Parathyroid adenoma (tissue), 2 donors: ENCODE data around the gene ABHD16B.

Experiments
- H2AFZ ChIP-seq: fragments of 300-600 bp; sonication (generic); one replicate; pipeline ENCODE4 v1.7.0; 2017; ENCODE audit warnings: antibody characterized with exemption, mild to moderate bottlenecking
- H3K27ac ChIP-seq: fragments of 300-600 bp; sonication (generic); one replicate; pipeline ENCODE4 v1.7.0; 2017
- H3K27me3 ChIP-seq: fragments of 300-600 bp; sonication (generic); one replicate; pipeline ENCODE4 v1.7.0; 2017; ENCODE audit warnings: low read length; ENCODE audit not compliant: control insufficient read depth, insufficient read depth
- H3K36me3 ChIP-seq: fragments of 300-600 bp; sonication (generic); one replicate; pipeline ENCODE4 v1.7.0; 2017; ENCODE audit warnings: low read length; ENCODE audit not compliant: control insufficient read depth, insufficient read depth
- H3K4me1 ChIP-seq: fragments of 300-600 bp; sonication (generic); one replicate; pipeline ENCODE4 v1.7.0; 2017; ENCODE audit warnings: control low read depth
- H3K4me2 ChIP-seq: fragments of 300-600 bp; sonication (generic); one replicate; pipeline ENCODE4 v1.7.0; 2017; ENCODE audit warnings: low read length
- H3K4me3 ChIP-seq: fragments of 300-600 bp; sonication (generic); one replicate; pipeline ENCODE4 v1.7.0; 2017; ENCODE audit warnings: low read depth, low read length
- H3K79me2 ChIP-seq: fragments of 300-600 bp; sonication (generic); one replicate; pipeline ENCODE4 v1.7.0; 2017; ENCODE audit warnings: control low read depth
- H3K9ac ChIP-seq: fragments of 300-600 bp; sonication (generic); one replicate; pipeline ENCODE4 v1.7.0; 2017; ENCODE audit warnings: mild to moderate bottlenecking
- H3K9me3 ChIP-seq: fragments of 300-600 bp; sonication (generic); one replicate; pipeline ENCODE4 v1.7.0; 2017; ENCODE audit warnings: low read length; ENCODE audit not compliant: control insufficient read depth
- CTCF ChIP-seq: fragments of 300-600 bp; sonication (generic); IDR thresholded peaks from one replicate; pipeline ENCODE4 v1.7.0; 2017; ENCODE audit warnings: antibody characterized with exemption, mild to moderate bottlenecking
- donor health status: primary hyperparathyroidism.

The ABHD16B gene

GRCh38 chr20:63857764-63858392 is 3.4 kb upstream of the ABHD16B start:
- Histone ChIP-seq H3K4me3 (no peak overlapping the region), H3K27me3 (no peaks in the 10 kb centered on the region), H3K36me3 (no peaks in the 10 kb centered on the region), H3K79me2 (no peaks in the 10 kb centered on the region), H3K9ac (no peak overlapping the region), H3K9me3 (no peaks in the 10 kb centered on the region), H3K4me1 (peaks cover 14% of the 10 kb centered on the region), H3K4me2 (no peak overlapping the region), H2AFZ (no peak overlapping the region), H3K27ac (peak overlapping the region; percentile 12)
- TF ChIP-seq CTCF = no peak

- Histone ChIP-seq H2AFZ (peak overlapping the region; percentile 35), H3K36me3 (no peaks in the 10 kb centered on the region), H3K9ac (no peak overlapping the region), H3K79me2 (no peaks in the 10 kb centered on the region), H3K4me2 (no peak overlapping the region), H3K4me1 (peaks cover 14% of the 10 kb centered on the region), H3K4me3 (no peak overlapping the region), H3K27ac (peak overlapping the region; percentile 12), H3K27me3 (no peaks in the 10 kb centered on the region), H3K9me3 (no peaks in the 10 kb centered on the region)
- peak; percentile 28 for TF ChIP-seq CTCF
These were observed 2.7 kb upstream of the ABHD16B start for GRCh38 chr20:63858393-63859165.

- Histone ChIP-seq H3K4me3 (no peak overlapping the region), H3K4me1 (peaks cover 19% of the 10 kb centered on the region), H3K36me3 (no peaks in the 10 kb centered on the region), H3K4me2 (no peak overlapping the region), H2AFZ (no peak overlapping the region), H3K9ac (no peak overlapping the region), H3K9me3 (no peaks in the 10 kb centered on the region), H3K79me2 (no peaks in the 10 kb centered on the region), H3K27me3 (no peaks in the 10 kb centered on the region), H3K27ac (peak overlapping the region; percentile 12)
- no peak for TF ChIP-seq CTCF
These were observed 2.1 kb upstream of the ABHD16B start for GRCh38 chr20:63859166-63859699.

- no peak overlapping the region for H3K4me3 ChIP-seq
- no peak for TF ChIP-seq CTCF
- H3K36me3 ChIP-seq = no peaks in the 10 kb centered on the region
- H3K9ac ChIP-seq = no peak overlapping the region
- H3K4me1 ChIP-seq = peaks cover 11% of the 10 kb centered on the region
- no peak overlapping the region for H2AFZ ChIP-seq
- H3K27me3 ChIP-seq = no peaks in the 10 kb centered on the region
- H3K9me3 ChIP-seq = no peaks in the 10 kb centered on the region
- H3K79me2 ChIP-seq = peaks cover 1% of the 10 kb centered on the region
- H3K4me2 ChIP-seq = no peak overlapping the region
- no peak overlapping the region for H3K27ac ChIP-seq
These were observed 810 bp upstream of the ABHD16B start for GRCh38 chr20:63860325-63861051.
